HPDE6-E6E7 (cell line): ENCODE results near the gene OR10H5.
"Not testable (repeated sequence)": the region's sequence is repeated elsewhere in the genome, so short reads cannot be mapped to it uniquely, and the experiment has no call there.

Experiments
- DNase-seq: peaks from one replicate; pipeline ENCODE4 v3.0.0; 2011; ENCODE audit warnings: missing footprints; ENCODE audit errors: extremely low spot score

The OR10H5 gene

DNA sequence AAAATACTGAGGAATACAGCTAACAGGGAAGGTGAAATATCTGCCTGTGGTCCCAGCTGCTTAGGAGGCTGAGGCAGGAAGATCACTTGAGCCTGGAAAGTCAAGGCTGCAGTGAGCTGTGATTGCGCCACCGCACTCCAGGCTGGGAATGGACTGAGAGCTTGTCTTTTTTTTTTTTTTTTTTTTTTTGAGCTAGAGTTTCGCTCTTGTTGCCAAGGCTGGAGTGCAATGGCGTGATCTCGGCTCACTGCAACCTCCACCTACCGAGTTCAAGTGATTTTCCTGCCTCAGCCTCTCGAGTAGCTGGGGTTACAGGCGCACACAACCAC lies 56.4 kb downstream of the OR10H5 start:
- not testable (repeated sequence) for DNase-seq

DNA sequence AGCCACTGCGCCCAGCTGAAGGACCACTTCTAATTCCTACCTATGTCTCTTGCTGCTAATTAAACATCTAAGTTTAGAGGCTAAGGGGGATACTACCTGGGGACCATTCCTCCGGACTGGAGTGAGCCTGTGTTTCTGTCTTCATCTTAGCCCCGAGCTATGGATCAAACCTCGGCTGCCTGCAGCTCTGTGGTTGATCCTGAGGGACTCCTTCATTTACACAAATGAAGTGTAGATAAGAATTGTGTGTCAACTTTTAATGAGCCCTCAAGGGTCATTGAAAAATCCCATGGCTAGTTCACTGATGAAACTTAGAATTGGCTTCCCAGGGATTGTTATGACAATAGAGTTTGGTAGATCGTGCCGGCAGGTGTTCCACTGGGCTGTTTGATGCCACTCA lies 59.5 kb downstream of the OR10H5 start:
- no peak for DNase-seq

DNA sequence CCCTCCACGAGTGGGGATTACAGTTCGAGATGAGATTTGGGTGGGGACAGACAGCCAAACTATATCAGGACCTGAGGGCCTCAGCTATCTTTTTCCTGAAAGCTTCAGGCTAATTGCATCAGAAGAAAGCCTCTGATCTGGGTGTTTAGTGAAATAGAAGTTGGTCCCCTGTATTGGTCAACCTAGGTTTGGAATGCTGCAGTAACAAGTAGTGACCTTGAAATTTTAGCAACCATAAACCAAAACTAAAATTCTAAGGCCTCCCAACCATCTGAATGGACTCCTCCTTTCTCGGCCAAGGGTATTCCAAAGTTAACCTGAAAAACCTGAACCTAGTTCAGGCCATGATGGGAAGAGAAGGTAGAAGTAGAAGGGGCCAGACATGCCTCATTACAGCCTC lies 62.9 kb downstream of the OR10H5 start:
- DNase-seq = no peak
